T47D (cell line): ENCODE results near the gene ZBTB40.

Experiments
- DNase-seq, 2 experiments: peaks; one replicate each; pipeline versions ENCODE4 v3.0.0 to v3.0.0-alpha.2; 2011 to 2012; ENCODE audit warnings: low read depth in 1 of 2, low spot score in 1 of 2
- JUND ChIP-seq: IDR thresholded peaks from 2 replicates; pipeline ENCODE4 v1.6.1; 2012; ENCODE audit warnings: low read depth
- in situ Hi-C: cut with HindIII; loops from 2 replicates; pipeline ENCODE4 v1.10.0; 2016; ENCODE audit warnings: low sequenced_read_pairs, low pct_unique_long_range_greater_than_20kb

ZBTB40 gene

DNA sequence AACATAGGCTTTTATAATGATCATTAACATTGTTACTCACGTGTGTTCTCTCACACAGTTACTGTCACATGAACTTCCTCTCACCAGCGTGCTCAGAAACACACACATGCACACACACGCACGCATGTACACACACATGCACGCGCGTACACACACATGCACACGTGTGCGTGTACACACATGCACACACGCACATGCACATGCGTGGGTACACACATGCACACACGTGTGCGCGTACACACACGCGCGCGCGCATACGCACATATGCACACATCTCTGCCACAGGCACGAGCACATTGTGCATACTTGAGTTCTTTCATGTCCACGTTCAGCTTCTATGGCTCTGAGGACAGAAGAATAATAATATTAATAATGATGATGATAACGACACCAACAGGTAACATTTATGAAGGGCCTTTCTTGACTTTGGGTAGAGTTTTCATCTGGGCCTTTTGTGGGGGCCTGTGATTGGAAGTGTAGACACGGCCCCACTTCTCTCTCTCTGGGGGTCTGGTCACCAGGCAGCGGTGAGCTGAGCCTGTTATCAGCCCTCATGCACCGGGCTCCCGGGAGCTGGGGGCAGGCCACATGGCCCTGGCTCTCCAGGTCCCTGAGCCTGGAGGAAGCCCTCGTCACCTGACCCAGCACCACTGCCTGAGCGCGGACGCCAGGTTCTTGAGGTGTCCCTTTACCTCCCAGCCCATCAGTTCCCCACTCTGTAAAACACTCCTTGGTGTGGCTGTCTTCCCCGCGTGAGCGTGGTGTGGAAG is 118.7 kb downstream of the ZBTB40 start:
- in situ Hi-C loops, result no loop called here
- no peak for DNase-seq
- TF ChIP-seq JUND, result no peak

DNA sequence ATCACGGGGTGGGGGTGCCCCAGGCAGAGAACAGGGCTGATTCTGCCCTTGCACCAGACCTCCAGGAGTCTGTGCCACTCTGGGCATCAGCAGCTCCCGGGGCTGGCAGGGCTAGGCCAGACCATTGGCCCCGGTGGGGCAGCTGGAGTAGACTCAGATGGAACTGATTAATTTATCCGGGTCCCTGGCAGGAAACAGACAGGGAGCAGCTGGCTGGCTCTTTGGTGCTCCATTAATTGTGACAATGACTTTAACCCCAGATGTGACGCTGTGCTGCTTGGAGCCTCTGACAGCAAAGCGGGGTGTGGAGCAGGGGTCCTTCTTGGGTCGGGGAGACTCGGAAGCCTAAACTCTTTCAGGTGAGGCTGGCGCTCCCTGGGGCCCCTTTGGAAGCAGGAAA is 121.2 kb downstream of the ZBTB40 start:
- in situ Hi-C loops, result no loop called here
- DNase-seq, result no peak
- no peak for TF ChIP-seq JUND

DNA sequence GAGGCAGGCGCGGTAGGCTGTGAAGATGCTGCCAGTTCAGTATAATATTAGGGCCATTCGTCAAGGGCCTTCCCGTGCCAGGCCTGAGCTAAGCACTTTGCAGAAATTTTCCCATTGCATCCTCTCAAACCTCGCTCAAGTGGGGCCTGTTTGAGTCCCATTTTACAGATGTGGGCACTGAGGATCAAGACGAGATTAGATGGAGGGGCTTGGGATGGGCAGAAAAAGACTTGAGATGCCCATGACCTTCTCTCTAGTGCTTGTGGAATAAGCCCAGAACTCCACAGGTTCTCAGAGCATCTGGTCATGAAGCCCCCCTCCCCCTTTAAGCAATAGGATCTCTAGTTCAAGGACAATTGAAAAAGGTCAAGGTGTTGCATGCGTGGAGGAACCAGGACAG is 121.6 kb downstream of the ZBTB40 start:
- TF ChIP-seq JUND, result no peak
- DNase-seq, result no peak
- in situ Hi-C loops, result no loop called here

DNA sequence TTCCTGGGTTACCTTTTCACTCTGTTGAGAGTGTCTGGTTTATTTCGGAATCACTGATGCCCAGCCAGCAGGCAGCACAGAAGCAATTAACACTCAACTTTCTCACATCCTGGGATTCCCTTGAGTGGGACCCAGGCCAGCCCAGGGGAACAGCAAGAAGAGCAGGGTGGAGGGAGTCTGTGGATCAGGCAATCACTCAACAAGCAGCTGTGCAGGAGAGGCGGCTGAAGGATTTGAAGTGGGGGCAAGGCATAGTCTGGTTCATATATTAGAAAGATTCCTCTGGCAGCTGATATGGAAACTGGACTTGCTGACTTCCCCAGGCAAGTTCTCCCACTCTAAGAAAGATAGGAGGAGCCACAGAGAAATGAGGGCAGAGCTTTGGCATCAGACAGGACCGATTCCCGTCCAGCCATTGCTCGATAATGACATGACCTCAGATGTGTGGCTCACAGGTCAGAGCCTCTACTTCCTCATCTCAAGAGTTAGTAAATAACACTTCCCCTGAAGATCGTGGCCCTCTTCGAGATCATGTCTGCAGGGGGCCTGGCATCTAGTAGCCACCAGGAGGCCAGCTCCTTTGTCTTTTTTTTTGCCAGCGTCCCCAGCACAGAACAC is 124.0 kb downstream of the ZBTB40 start:
- in situ Hi-C loops, result no loop called here
- no peak for TF ChIP-seq JUND
- DNase-seq, result no peak

DNA sequence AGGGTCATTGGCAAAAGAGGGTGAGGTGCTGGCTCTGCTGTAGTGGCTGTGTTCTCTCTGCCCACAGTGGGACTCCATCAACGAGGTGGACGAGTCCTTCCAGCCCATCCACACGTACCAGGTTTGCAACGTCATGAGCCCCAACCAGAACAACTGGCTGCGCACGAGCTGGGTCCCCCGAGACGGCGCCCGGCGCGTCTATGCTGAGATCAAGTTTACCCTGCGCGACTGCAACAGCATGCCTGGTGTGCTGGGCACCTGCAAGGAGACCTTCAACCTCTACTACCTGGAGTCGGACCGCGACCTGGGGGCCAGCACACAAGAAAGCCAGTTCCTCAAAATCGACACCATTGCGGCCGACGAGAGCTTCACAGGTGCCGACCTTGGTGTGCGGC is 124.5 kb downstream of the ZBTB40 start:
- no peak for DNase-seq
- in situ Hi-C loops, result no loop called here
- TF ChIP-seq JUND, result no peak

DNA sequence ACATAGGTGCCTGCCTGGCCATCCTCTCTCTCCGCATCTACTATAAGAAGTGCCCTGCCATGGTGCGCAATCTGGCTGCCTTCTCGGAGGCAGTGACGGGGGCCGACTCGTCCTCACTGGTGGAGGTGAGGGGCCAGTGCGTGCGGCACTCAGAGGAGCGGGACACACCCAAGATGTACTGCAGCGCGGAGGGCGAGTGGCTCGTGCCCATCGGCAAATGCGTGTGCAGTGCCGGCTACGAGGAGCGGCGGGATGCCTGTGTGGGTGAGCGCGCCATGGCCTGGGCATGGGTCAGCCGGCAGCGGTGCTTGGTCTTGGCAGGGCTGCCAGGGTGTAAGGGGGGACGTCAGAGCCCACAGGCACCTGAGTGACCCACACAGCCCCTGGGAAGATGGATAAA is 125.0 kb downstream of the ZBTB40 start:
- DNase-seq, result no peak
- TF ChIP-seq JUND, result no peak
- in situ Hi-C loops, result no loop called here

DNA sequence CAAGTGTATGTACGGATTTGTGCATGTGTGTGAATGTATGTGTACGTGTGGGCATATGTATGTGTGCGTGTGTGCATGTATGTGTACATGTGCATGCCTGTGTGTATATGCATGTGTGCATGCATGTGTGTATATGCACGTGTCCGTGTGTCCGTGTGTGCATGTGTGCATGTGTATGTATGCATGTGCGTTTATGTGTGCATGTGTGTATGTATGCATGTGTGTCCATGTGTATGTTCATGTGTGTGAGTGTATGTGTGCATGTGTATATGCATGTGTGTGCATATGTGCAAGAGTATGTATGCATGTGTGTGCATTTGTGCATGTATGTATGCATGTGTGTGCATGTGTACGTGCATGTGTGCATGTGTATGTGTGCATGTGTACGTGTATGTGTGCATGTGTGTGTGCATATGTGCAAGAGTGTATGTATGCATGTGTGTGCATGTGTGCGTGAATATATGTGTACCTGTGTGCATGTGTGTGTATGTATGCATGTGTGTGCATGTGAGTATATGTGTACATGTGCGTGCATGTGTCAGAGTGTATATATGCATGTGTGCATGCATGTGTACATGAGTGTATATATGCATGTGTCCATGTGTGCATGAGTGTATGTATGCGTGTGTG is 127.2 kb downstream of the ZBTB40 start:
- no peak for DNase-seq
- in situ Hi-C loops, result no loop called here
- no peak for TF ChIP-seq JUND

DNA sequence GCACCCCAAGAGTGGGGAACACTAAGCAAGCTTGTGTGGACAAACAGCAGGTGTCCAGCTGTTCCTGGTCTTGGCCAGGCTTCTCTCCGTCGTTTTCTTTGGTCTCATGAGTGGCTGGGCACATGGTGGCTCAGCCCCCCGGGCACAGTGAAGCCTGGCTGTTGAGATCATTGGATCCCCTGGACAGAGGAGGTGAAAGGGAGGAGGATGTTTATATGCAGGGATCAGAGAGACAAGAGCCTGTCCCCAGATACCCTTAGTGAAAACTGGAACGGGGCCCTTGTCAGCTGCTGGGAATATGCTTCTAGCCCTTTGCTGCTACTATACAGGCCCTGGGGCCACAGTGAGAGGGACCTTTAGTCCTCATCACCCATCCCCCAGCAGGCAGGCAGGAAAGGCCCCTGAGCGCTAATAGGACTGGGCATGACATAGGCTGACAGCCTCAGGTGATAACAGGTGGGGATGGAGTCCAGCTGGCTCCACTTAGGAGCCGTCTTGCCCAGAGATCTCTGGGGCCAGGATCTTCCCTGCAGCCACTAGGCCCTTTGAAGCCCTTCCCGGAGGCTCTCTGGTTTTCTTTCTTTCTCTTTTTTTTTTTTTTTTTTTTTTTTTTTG is 128.0 kb downstream of the ZBTB40 start:
- TF ChIP-seq JUND, result no peak
- in situ Hi-C loops, result no loop called here
- DNase-seq, result no peak
